ENCODE measurements around the gene ABCA13. TPM values are rescaled to one million over a fixed set of nuclear protein-coding genes. Genes with fewer than 3 reads are reported as not detected.

Gene ABCA13
- total RNA-seq, 1 donor from 2014 or later = 2.2 TPM

- ATAC-seq (no peak), DNase-seq (no peak)
- H3K9me3 ChIP-seq = no peaks in the 10 kb centered on the region
- H3K27ac ChIP-seq = no peak overlapping the region
- no peak overlapping the region for H3K4me3 ChIP-seq
- intact Hi-C loops (cut with DNase I) = no loop called here
- TF ChIP-seq CTCF (IDR thresholded peaks at IDR 0.05) = no peak
- no peaks in the 10 kb centered on the region for H3K36me3 ChIP-seq
- no peaks in the 10 kb centered on the region for H3K27me3 ChIP-seq (ENCODE audit: low read depth)
- H3K4me1 ChIP-seq = no peaks in the 10 kb centered on the region
These were observed 248.1 kb downstream of the ABCA13 start for GRCh38 chr7:48419401-48419800.

GRCh38 chr7:48420206-48420605 is 248.9 kb downstream of the ABCA13 start:
- ATAC-seq (no peak), DNase-seq (no peak)
- no peak overlapping the region for H3K27ac ChIP-seq
- H3K27me3 ChIP-seq (ENCODE audit: low read depth) = no peaks in the 10 kb centered on the region
- H3K4me3 ChIP-seq = no peak overlapping the region
- no peaks in the 10 kb centered on the region for H3K36me3 ChIP-seq
- H3K9me3 ChIP-seq = no peaks in the 10 kb centered on the region
- no peaks in the 10 kb centered on the region for H3K4me1 ChIP-seq
- intact Hi-C loops (cut with DNase I) = no loop called here
- TF ChIP-seq CTCF (IDR thresholded peaks at IDR 0.05) = no peak

GRCh38 chr7:48421357-48421756 is 250.1 kb downstream of the ABCA13 start:
- ATAC-seq (no peak), DNase-seq (no peak)
- no peak overlapping the region for H3K4me3 ChIP-seq
- H3K36me3 ChIP-seq = no peaks in the 10 kb centered on the region
- no peak for TF ChIP-seq CTCF (IDR thresholded peaks at IDR 0.05)
- H3K27ac ChIP-seq = no peak overlapping the region
- no peaks in the 10 kb centered on the region for H3K9me3 ChIP-seq
- H3K27me3 ChIP-seq (ENCODE audit: low read depth) = no peaks in the 10 kb centered on the region
- intact Hi-C loops (cut with DNase I) = no loop called here
- no peaks in the 10 kb centered on the region for H3K4me1 ChIP-seq

- Histone ChIP-seq H3K9me3 (no peaks in the 10 kb centered on the region), H3K36me3 (no peaks in the 10 kb centered on the region), H3K27me3 (ENCODE audit: low read depth) (no peaks in the 10 kb centered on the region), H3K4me3 (no peak overlapping the region), H3K27ac (no peak overlapping the region), H3K4me1 (no peaks in the 10 kb centered on the region)
- no peak for TF ChIP-seq CTCF (IDR thresholded peaks at IDR 0.05)
- intact Hi-C loops (cut with DNase I) = no loop called here
- no peak for ATAC-seq
- DNase-seq = no peak
These were observed 253.5 kb downstream of the ABCA13 start for GRCh38 chr7:48424731-48425130.

GRCh38 chr7:48426331-48426965 is 255.2 kb downstream of the ABCA13 start:
- intact Hi-C loops (cut with DNase I) = no loop called here
- no peaks in the 10 kb centered on the region for H3K9me3 ChIP-seq
- no peak for TF ChIP-seq CTCF (IDR thresholded peaks at IDR 0.05)

More at GRCh38 chr7:48426331-48426965, 255.2 kb downstream of the ABCA13 start:
- Histone ChIP-seq H3K4me3 (no peak overlapping the region), H3K36me3 (no peaks in the 10 kb centered on the region), H3K27ac (no peak overlapping the region), H3K27me3 (ENCODE audit: low read depth) (no peaks in the 10 kb centered on the region), H3K4me1 (no peaks in the 10 kb centered on the region)
- no peak for ATAC-seq
- no peak for DNase-seq
